Uterus (tissue), 4 donors: ENCODE measurements around the gene FNBP1L. TPM values are rescaled to one million over a fixed set of nuclear protein-coding genes. Genes with fewer than 3 reads are reported as not detected.
A peak's percentile ranks its signal among the peaks of the same experiment; 100 is the strongest.

ENCODE experiments used
- DNase-seq, 2 donors: peaks; one replicate each; pipeline ENCODE4 v3.0.0-alpha.2; 2019 to 2020
- H3K27ac ChIP-seq, 2 donors: fragments of 200-600 bp; sonication (generic); 1 replicate in 1 of 2; 2 replicates in 1 of 2; pipeline ENCODE4 v1.5.1; 2016 to 2018
- H3K27me3 ChIP-seq, 2 donors: fragments of 200-600 bp; sonication (generic); one replicate each; pipeline ENCODE4 v1.5.1; 2018 to 2019; ENCODE audit warnings: control low read depth in 1 of 2
- H3K36me3 ChIP-seq, 2 donors: fragments of 200-600 bp; sonication (generic); one replicate each; pipeline ENCODE4 v1.5.1; 2019; ENCODE audit warnings: control low read depth in 1 of 2
- H3K4me1 ChIP-seq, 2 donors: fragments of 200-600 bp; sonication (generic); one replicate each; pipeline ENCODE4 v1.5.1; 2018 to 2019; ENCODE audit warnings: control low read depth in 1 of 2
- H3K4me3 ChIP-seq, 2 donors: fragments of 200-600 bp; sonication (generic); 1 replicate in 1 of 2; 2 replicates in 1 of 2; pipeline ENCODE4 v1.5.1; 2018 to 2019; ENCODE audit warnings: mild to moderate bottlenecking in 1 of 2
- H3K9me3 ChIP-seq, 2 donors: fragments of 200-600 bp; sonication (generic); one replicate each; pipeline ENCODE4 v1.5.1; 2019; ENCODE audit warnings: control low read depth in 1 of 2
- CTCF ChIP-seq, 4 experiments: fragments of 200-600 bp in 2 of 4; fragments of 450-650 bp in 2 of 4; sonication (generic) in 2 of 4; IDR thresholded peaks; one replicate each; pipeline ENCODE4 v1.5.1; 2016 to 2019; ENCODE audit warnings: antibody characterized with exemption in 4 of 4, mild to moderate bottlenecking in 2 of 4, moderate library complexity in 1 of 4
- POLR2A ChIP-seq, 2 donors: fragments of 450-650 bp; IDR thresholded peaks; one replicate each; pipeline ENCODE4 v1.6.1; 2016; ENCODE audit warnings: antibody characterized with exemption in 2 of 2, mild to moderate bottlenecking in 1 of 2, moderate library complexity in 1 of 2
- intact Hi-C: fragments of 100-400 bp; cut with DNase I; formaldehyde crosslinking; loops from one replicate; pipeline ENCODE4 v1.15.1; 2023; ENCODE audit warnings: low total_unique reads
- total RNA-seq, 4 donors: library from RNA; depleted of rRNA in 3 of 4; stranded (reverse); fragments of >200 nt in 3 of 4; gene quantifications; one replicate each; pipeline versions ENCODE4 v1.1.0 to v1.2.4, GENCODE V29; 2014 to 2023
- donor health status: DM: yes; HTN: yes; CAD: no.

The FNBP1L gene
- total RNA-seq, 4 donors from 2014 or later, result 14.9 to 88.1 (median 23.0) TPM

GRCh38 chr1:93436496-93436895 is 11.4 kb upstream of the FNBP1L start:
- Histone ChIP-seq H3K36me3 (no peaks in the 10 kb centered on the region), H3K27ac (no peak overlapping the region), H3K9me3 (no peaks in the 10 kb centered on the region), H3K27me3 (no peaks in the 10 kb centered on the region), H3K4me1 (no peaks in the 10 kb centered on the region), H3K4me3 (no peak overlapping the region)
- intact Hi-C loops, result no loop called here
- DNase-seq, result no peak
- no peak for TF ChIP-seq POLR2A (IDR thresholded peaks at IDR 0.05)
- no peak for TF ChIP-seq CTCF (IDR thresholded peaks at IDR 0.05)

- TF ChIP-seq POLR2A (IDR thresholded peaks at IDR 0.05), result no peak
- TF ChIP-seq CTCF (IDR thresholded peaks at IDR 0.05), result peak; percentile 64 to 72 (median 68)
- Histone ChIP-seq H3K27me3 (no peaks in the 10 kb centered on the region), H3K9me3 (no peaks in the 10 kb centered on the region), H3K4me3 (no peak overlapping the region), H3K36me3 (no peaks in the 10 kb centered on the region), H3K4me1 (no peaks in the 10 kb centered on the region), H3K27ac (no peak overlapping the region)
- no peak for DNase-seq
- intact Hi-C loops, result no loop called here
These were observed 9.8 kb upstream of the FNBP1L start for GRCh38 chr1:93437976-93438605.

- intact Hi-C loops, result no loop called here
- Histone ChIP-seq H3K27ac (no peak overlapping the region), H3K4me1 (no peaks in the 10 kb centered on the region), H3K9me3 (no peaks in the 10 kb centered on the region), H3K36me3 (no peaks in the 10 kb centered on the region), H3K4me3 (no peak overlapping the region), H3K27me3 (no peaks in the 10 kb centered on the region)
- no peak for TF ChIP-seq CTCF (IDR thresholded peaks at IDR 0.05)
- no peak for TF ChIP-seq POLR2A (IDR thresholded peaks at IDR 0.05)
- DNase-seq, result no peak
These were observed 9.2 kb upstream of the FNBP1L start for GRCh38 chr1:93438716-93439115.

- Histone ChIP-seq H3K4me1 (no peaks in the 10 kb centered on the region), H3K4me3 (no peak overlapping the region), H3K27ac (no peak overlapping the region), H3K36me3 (no peaks in the 10 kb centered on the region), H3K9me3 (no peaks in the 10 kb centered on the region), H3K27me3 (no peaks in the 10 kb centered on the region)
- intact Hi-C loops, result loop anchor here (10.0 kb wide), 1 partner anchor 175 kb away; no protein-coding TSS in a partner anchor
- TF ChIP-seq POLR2A (IDR thresholded peaks at IDR 0.05) (no peak), CTCF (IDR thresholded peaks at IDR 0.05) (no peak)
- no peak for DNase-seq
These were observed 7.6 kb upstream of the FNBP1L start for GRCh38 chr1:93440272-93440671.

- no peak overlapping the region for H3K27ac ChIP-seq
These were observed 7.2 kb upstream of the FNBP1L start for GRCh38 chr1:93440706-93441105.

More at GRCh38 chr1:93440706-93441105, 7.2 kb upstream of the FNBP1L start:
- Histone ChIP-seq H3K4me1 (no peaks in the 10 kb centered on the region), H3K27me3 (no peaks in the 10 kb centered on the region), H3K36me3 (no peaks in the 10 kb centered on the region), H3K9me3 (no peaks in the 10 kb centered on the region), H3K4me3 (no peak overlapping the region)
- TF ChIP-seq CTCF (IDR thresholded peaks at IDR 0.05), result no peak
- no peak for TF ChIP-seq POLR2A (IDR thresholded peaks at IDR 0.05)
- intact Hi-C loops, result loop anchor here (10.0 kb wide), 1 partner anchor 174 kb away; no protein-coding TSS in a partner anchor
- no peak for DNase-seq
